AG09319 (cell line): ENCODE data around the gene MUC12.
"Not testable (repeated sequence)": the region's sequence is repeated elsewhere in the genome, so short reads cannot be mapped to it uniquely, and the experiment has no call there.

Experiments used
- DNase-seq: peaks from one replicate; pipeline ENCODE4 v3.0.0-alpha.2; 2010; ENCODE audit warnings: low read depth; ENCODE audit errors: extremely low read depth
- TF ChIP-seq, protein P1 (sequence below): IDR thresholded peaks from 2 replicates; pipeline ENCODE4 v1.5.1; 2011; ENCODE audit warnings: low read depth, mild to moderate bottlenecking, inconsistent platforms, low read length, moderate library complexity

MUC12 gene, protein sequence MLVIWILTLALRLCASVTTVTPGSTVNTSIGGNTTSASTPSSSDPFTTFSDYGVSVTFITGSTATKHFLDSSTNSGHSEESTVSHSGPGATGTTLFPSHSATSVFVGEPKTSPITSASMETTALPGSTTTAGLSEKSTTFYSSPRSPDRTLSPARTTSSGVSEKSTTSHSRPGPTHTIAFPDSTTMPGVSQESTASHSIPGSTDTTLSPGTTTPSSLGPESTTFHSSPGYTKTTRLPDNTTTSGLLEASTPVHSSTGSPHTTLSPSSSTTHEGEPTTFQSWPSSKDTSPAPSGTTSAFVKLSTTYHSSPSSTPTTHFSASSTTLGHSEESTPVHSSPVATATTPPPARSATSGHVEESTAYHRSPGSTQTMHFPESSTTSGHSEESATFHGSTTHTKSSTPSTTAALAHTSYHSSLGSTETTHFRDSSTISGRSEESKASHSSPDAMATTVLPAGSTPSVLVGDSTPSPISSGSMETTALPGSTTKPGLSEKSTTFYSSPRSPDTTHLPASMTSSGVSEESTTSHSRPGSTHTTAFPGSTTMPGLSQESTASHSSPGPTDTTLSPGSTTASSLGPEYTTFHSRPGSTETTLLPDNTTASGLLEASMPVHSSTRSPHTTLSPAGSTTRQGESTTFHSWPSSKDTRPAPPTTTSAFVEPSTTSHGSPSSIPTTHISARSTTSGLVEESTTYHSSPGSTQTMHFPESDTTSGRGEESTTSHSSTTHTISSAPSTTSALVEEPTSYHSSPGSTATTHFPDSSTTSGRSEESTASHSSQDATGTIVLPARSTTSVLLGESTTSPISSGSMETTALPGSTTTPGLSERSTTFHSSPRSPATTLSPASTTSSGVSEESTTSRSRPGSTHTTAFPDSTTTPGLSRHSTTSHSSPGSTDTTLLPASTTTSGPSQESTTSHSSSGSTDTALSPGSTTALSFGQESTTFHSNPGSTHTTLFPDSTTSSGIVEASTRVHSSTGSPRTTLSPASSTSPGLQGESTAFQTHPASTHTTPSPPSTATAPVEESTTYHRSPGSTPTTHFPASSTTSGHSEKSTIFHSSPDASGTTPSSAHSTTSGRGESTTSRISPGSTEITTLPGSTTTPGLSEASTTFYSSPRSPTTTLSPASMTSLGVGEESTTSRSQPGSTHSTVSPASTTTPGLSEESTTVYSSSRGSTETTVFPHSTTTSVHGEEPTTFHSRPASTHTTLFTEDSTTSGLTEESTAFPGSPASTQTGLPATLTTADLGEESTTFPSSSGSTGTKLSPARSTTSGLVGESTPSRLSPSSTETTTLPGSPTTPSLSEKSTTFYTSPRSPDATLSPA (N-terminal part only)

DNA sequence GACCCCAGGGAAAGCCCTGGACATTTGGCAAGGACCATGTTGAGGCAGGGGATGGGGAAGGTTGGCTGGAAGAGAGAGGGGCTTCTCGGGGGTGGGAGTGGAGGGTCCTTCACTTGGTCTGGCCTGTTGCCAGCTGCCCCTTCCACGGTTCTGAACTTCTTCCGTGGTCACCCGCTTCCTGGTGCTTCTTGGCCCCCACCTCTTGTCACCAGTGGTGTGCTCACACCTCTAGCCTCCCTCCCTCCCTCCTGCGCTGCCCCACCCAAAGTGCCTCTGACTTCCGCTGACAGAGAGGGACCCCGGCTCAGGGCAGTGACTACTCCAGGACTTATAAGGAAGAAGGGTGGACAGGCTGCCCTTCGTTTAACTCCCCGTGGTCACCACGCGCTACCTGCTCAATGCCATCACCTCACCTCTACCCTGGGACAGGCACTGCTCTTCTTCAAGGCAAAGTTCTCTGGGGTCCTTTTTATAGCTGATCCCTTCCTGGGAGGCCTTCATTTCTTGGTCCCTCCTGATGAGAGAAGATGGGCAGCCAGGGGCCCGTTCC lies at the start of gene MUC12:
TSS of gene MUC12 (plus strand) at position 500 of the 550 bp plus-strand sequence. CDS start 58 bp downstream, outside the sequence.
- TF ChIP-seq, protein P1, sequence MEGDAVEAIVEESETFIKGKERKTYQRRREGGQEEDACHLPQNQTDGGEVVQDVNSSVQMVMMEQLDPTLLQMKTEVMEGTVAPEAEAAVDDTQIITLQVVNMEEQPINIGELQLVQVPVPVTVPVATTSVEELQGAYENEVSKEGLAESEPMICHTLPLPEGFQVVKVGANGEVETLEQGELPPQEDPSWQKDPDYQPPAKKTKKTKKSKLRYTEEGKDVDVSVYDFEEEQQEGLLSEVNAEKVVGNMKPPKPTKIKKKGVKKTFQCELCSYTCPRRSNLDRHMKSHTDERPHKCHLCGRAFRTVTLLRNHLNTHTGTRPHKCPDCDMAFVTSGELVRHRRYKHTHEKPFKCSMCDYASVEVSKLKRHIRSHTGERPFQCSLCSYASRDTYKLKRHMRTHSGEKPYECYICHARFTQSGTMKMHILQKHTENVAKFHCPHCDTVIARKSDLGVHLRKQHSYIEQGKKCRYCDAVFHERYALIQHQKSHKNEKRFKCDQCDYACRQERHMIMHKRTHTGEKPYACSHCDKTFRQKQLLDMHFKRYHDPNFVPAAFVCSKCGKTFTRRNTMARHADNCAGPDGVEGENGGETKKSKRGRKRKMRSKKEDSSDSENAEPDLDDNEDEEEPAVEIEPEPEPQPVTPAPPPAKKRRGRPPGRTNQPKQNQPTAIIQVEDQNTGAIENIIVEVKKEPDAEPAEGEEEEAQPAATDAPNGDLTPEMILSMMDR = no peak
- no peak for DNase-seq

DNA sequence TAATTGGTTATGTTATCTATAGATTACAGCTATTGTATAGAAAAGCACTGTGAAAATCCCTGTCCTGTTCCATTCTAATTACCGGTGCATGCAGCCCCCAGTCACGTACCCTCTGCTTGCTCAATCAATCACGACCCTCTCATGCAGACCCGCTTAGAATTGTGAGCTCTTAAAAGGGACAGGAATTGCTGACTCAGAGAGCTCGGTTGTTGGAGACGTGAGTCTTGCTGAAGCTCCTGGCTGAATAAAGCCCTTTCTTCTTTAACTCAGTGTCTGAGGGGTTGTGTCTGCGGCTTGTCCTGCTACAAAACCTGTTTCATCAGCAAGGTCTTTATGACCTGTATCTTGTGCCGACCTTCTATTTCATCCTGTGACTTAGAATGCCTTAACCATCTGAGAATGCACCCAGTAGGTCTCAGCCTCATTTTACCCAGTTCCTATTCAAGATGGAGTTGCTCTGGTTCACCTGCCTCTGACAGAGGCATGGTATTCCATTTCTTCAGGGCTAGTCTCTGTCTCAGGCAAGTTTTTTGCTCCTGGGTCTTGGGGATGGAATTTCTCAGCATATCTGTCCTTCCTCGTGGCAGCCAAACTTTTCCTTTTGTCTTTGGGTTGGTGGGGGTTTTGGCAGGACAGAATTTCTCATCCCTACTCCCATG lies 49.5 kb upstream of the MUC12 start:
- not testable (repeated sequence) for DNase-seq

DNA sequence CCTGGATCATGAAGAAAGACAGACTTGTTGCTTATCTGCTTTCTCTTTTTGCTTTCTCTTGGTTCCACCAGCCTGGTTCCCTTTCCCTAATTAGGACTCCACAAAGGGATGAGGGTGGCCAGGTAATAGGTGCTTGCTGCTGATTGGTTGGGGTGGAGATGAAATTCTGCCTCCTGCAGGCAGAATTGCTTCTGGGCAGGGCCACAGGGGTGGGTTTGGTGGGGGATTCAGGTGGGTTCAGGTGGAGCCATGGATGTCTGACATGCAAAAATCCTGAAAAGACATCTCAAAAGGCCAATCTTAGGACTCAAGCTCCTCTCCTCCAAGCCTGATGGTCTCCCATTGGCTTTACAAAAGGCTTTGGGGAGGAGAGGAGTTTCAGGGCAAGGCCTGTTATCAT lies 48.3 kb upstream of the MUC12 start:
- TF ChIP-seq, protein P1 = no peak
- no peak for DNase-seq

DNA sequence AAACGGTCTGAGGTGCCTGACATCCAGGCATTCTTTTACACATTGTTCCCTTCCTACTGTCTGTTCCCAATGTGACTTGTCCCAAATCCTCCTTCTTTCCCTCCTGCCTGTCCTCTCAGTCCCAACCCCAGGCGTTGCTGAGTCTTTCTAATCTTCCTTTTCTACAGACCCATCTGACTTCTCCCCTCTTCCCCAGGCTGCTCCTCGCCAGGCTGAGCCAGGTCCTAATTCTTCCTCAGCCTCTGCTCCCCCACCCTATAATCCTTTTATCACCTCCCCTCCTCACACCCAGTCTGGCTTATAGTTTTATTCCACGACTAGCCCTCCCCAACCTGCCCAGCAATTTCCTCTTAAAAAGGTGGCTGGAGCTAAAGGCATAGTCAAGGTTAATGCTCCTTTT lies 45.7 kb upstream of the MUC12 start:
- not testable (repeated sequence) for DNase-seq

DNA sequence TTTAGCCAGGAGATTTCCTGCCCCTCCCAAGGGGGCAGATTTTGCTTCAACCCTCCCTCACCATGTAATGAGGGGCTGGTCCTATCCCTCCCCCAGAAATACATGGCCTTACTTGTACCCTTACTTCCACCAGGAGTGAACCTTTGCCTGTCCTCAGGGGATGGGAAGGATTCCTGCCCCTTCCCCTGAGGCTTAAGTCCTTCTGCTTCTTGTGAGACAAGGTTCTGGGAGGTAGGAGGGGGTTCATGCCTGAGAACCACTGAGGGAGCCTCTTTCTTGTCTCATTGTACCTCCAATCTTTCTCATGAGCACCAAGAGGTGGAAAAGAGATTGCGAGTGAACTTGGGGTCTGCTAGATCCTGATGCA lies 39.6 kb upstream of the MUC12 start:
- DNase-seq = no peak
- TF ChIP-seq, protein P1 = no peak

DNA sequence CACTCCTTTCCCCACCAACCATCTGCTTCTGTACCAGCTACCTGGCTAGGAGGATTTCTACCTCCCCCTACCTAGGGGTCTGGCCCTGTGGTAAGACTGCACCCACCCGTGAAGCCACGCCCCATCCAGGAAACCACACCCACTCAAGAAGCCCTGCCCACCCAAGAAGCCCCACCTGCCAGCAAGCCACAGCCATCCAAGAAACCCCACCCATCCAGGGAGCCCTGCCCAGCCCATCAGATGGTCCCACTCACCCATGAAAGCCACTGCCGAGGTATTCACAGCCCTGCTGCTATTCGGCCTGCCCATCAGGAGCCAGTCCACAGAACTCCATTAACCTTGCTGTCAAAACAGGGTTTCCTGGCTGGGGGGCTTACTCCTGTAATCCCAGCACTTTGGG lies 35.6 kb upstream of the MUC12 start:
- DNase-seq = no peak
- TF ChIP-seq, protein P1 = no peak

DNA sequence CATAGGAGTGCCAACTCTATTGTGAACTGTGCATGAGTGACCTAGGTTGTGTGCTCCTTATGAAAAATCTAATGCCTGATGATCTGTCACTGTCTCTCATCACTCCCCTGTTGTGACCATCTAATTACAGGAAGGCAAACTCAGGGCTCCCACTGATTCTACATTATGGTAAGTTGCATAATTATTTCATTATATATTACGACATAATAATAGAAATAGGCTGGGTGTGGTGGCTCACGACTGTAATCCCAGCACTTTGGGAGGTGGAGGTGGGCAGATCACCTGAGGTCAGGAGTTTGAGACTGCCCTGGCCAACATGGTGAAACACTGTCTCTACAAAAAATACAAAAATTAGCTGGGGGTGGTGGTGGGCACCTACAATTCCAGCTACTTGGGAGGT lies 34.0 kb upstream of the MUC12 start:
- DNase-seq = not testable (repeated sequence)

DNA sequence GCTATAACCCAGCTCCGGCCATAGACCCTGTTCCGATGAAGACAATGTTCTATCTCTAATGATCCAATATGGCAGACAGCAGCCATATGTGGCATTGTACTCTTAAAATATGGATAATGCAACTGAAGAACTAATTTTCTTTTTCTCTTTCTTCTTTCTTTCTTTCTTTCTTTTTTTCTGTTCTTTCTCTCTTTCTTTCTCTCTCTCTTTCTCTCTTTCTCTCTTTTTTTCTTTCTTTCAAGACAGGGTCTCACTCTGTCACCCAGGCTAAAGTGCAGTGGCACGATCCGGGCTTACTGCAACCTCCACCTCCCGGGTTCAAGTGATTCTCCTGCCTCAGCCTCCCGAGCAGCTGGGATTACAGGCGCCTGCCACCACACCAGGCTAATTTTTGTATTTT lies 33.2 kb upstream of the MUC12 start:
- not testable (repeated sequence) for DNase-seq
